ENCODE data around the gene CENPA.
A peak's percentile ranks its signal among the peaks of the same experiment; 100 is the strongest.
"Not testable (repeated sequence)": the region's sequence is repeated elsewhere in the genome, so short reads cannot be mapped to it uniquely, and the experiment has no call there.

The CENPA gene

DNA sequence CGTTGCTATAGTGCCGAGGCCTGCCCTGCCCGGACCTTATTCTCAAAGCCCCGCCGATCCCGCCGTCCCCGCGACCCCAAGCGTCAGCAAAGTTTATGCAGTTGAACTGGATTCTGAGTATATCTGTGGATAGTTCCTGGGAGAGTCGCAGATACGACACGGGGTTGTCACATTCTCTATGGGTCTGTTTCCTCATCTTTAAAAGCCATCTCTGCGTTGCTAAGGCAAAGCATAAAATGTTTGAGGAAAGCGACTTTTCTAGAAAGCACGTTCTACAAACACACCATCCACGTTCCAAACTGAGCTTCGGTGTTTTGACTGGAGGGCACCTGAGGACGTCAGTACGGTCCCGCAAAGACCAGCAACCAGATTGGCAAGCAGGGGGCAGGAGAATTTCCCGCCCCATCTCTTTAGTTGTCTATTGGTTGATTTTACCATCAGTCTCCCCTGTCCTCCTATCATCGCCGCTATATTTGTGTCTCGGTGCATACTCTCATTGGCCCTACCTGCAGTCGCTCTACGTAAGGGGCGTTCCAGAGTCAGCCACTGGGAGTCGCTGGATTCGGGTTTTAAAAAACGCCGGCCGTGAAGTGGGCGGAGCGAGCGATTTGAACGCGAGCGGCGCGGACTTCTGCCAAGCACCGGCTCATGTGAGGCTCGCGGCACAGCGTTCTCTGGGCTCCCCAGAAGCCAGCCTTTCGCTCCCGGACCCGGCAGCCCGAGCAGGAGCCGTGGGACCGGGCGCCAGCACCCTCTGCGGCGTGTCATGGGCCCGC lies at the start of gene CENPA:
Gene CENPA (plus strand): TSS at position 626 of the 776 bp plus-strand sequence. CDS start 141 bp downstream, at position 767.
- peak; percentile 91 to 99 (median 96) for DNase-seq
- intact Hi-C loops (cut with DNase I) = no loop called here

DNA sequence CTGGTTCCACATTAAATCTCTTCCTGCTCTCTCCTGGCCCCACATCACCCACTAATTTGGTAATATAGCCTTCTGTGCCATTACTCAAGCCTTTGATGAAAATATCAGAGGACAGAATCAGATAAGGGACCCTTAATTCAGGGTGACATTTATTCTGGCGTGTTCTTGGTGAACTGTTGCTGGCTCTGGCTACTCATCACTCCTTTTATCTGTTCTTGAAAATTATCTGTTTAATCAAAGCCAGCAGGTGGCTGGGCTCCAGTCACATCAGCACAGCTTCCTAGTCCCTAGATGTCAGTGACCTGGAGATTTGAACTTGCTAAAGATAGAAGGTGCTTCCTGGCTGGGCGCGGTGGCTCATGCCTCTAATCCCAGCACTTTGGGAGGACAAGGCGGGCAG lies 48.6 kb upstream of the CENPA start:
- no peak for DNase-seq
- intact Hi-C loops (cut with DNase I) = no loop called here

DNA sequence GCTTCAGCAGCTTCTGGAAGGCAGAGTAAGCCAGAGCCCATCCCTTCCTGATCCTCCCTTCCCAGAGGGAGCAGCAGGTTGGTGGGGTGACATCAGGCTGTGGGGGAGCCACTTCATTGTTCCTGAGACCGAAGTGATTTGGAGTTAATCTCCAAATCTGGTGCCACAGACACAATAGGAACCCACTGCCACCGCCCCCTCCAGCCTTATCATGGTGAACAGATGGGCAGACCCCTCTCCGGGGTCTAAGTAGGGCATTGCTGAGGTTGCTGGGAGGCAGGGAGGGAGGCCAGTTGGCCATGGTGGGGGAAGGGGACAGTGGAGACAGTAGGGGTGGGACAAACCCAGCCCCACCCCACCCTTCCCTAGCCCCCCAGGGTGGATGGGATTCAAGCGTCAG lies 47.4 kb upstream of the CENPA start:
- intact Hi-C loops (cut with DNase I) = no loop called here
- DNase-seq = no peak

DNA sequence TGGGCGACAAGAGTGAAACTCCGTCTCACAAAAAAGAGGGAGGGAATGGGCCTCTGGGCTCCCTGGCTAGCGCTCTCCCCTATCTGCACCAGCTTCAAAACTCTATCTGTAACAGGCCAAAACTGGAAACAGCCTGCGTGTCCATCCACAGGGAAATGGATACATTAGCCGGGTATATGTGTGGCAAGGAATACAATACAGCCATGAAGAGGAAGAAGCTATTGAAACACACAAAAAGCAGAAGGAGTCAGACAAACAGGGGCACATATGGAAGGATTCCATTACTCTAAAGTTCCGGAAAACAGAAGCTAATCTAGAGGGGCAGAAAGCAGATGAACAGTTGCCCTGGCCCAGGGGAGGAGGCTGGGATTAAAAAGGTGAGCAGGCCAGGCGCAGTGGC lies 46.3 kb upstream of the CENPA start:
- intact Hi-C loops (cut with DNase I) = no loop called here
- DNase-seq = no peak

DNA sequence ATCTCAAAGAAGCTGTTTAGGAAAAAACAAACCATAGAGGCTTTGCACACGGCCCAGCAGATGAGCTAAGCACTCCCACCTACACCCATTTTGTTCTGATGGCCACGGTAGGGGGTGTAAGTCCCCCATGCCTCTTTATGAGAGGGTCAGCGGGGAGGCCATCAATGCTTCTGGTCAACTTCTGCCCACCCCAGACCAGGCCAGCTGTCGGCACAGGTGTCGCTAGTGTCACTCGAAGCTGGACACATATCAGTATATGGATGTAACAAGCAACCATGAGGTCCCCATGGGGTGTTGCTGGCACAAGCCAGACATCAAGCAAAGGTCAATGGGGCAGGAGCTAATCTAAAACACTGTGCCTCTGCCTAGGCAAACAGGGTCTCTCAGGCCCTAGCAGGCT lies 45.5 kb upstream of the CENPA start:
- intact Hi-C loops (cut with DNase I) = no loop called here
- DNase-seq = no peak

DNA sequence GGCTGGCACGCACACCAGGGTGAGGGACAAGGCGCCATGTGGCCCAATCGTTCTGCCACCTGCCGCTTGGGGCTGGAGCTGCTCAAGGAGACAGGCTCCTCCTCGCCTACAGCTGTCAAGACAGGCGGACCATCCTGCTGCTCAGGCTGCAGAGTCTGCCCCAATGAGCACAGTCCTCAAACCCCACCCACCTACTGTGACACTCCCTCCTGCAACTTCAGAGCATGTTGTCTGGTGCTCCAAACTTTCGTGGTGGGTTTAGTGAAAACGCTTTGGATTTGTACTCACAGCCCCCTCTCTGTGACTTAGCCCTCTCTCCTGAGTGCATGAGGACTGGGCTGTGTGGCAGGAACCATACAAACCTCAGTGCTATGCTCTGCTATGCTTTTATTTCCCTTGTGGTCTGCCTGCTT lies 45.0 kb upstream of the CENPA start:
- intact Hi-C loops (cut with DNase I) = no loop called here
- DNase-seq = no peak

DNA sequence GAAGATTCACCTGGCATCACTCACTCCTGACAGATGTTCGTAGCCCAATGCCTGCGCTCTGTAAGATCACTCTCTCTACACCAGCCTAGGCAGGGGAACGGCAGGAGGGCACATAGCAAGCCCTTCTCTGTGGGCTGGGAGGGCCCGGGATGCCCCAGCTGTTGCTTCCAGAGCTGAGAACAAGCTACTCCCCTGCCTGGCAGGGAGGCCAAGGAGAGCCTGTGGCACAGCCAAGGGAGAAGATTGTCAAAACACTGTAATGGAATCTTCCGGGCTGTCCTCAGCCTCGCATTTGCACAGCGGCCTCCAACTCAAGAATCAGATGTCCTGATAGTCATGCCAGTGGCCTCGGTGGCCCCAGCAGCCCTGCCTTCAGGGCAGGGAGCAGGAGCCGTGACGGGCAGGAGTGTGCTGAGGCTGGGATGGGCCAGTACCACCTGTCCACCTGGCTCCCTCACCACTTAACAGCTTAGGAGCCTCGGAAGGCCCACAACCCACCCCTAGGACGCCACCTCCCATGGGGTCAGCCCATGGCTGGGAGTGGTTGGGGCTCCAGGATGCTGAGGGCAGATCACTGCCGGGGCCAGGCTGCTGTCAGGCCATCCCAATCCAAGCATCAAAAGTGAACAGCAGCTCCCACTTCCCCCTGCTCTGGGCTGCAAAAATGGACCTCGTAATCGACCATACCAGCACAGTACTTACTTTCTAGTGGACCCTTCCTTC lies 43.6 kb upstream of the CENPA start:
- no peak for DNase-seq
- intact Hi-C loops (cut with DNase I) = no loop called here

DNA sequence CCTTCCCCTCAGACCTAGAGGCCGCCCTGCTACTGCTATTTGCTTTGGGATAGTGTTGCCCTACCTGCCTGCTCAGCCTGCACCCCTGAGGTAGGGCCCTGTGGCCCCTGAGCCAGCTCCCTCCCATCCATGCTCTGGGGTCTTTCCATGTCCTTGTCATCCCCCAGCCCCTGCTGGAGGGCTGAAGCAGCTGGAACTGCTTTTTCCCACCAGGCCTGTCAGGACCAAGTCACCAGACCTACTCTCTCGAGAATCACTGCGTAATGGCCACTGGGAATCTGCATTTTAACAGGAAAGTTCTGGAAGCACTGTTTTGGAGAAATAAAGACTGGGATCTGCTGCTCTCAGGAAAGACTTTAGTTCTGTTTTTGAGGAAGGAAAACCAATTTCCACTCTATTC lies 42.0 kb upstream of the CENPA start:
- intact Hi-C loops (cut with DNase I) = loop anchor here (2.0 kb wide), 1 partner anchor 139 kb away; no protein-coding TSS in a partner anchor

DNA sequence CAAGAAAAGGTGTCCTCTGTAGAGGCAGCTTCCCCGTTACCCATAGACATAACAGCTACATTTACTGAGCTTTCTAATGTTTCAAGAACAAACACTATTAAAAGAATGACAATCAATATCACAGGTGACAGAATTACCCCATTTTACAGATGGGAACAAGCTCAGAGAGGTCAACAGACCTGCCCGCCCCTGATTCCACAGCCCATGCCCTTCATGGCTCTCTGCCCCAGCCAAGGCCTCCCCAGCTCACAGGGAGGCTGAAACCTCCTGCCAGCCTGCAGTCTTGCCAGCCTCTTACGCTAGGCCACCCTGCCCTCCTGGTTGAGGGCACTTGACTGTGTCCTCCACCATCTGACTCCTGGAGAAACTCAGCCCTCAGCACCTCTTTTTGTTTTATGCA lies 40.9 kb upstream of the CENPA start:
- intact Hi-C loops (cut with DNase I) = loop anchor here (2.0 kb wide), 1 partner anchor 140 kb away; no protein-coding TSS in a partner anchor
- no peak for DNase-seq

More for the DNA sequence above, 42.0 kb upstream of the CENPA start:
- no peak for DNase-seq

DNA sequence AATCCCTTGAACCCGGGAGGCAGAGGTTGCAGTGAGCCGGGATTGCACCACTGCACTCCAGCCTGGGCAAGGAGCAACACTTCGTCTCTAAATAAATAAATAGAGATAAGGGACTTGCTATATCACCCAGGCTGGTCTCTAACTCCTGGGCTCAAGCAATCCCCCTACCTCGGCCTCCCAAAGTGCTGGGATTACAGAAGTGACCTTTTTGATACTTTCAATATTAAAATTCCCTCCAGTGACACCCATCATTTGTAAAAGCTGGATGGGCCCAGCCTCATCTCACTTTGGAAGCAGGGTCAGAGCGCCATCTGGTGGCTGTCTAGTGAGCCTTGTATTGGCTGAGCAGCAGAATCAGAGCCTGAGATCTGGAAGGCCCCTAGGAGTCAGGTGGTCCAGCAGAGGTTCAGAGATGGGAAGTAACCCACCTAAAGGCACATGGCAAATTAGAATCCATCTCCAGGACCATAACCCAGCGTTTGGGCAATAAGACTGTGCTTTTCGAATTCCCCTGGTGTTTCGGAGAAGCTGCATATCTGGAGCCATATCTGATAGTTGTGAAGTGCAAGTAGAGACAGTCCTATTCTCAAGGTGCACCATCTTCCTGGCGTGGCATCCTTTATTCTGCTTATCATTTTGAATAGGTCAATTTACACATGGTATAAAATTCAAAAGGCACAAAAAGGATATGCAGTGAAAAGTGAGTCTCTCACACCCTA lies 40.1 kb upstream of the CENPA start:
- DNase-seq = peak; percentile 67 to 97 (median 91)
- intact Hi-C loops (cut with DNase I) = loop anchor here (2.0 kb wide), 1 partner anchor 141 kb away; no protein-coding TSS in a partner anchor

DNA sequence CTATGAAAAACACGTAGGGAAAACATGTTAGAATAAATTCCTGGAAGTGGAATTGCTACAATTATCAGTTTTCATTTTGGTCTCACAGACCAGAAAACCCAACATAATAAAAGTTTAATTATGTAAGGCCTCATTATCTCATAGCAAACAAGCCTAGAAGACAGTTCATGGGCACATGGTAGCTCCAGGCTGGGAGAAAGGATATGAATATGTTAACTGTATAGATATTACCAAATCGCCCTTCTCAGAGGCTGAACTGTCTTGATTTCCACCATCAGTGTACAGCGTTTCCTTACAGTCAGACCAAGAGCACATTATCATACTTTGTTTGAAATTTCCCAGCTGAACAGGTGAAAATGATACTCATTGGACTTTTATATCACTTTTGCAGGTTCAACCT lies 38.9 kb upstream of the CENPA start:
- no peak for DNase-seq
- intact Hi-C loops (cut with DNase I) = no loop called here

DNA sequence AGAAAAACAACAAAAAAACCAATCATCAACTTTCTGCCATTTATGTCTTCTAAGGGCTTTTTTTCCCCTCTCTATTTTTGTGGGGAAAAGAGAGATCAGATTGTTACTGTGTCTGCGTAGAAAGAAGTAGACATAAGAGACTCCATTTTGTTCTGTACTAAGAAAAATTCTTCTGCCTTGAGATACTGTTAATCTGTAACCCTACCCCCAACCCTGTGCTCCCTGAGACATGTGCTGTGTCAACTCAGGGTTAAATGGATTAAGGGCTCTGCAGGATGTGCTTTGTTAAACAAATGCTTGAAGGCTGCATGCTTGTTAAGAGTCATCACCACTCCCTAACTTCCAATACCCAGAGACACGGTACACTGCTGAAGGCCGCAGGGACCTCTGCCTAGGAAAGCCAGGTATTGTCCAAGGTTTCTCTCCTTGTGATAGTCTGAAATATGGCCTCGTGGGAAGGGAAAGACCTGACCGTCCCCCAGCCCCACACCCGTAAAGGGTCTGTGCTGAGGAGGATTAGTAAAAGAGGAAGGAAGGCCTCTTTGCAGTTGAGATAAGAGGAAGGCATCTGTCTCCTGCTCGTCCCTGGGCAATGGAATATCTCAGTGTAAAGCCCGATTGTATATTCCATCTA lies 36.0 kb upstream of the CENPA start:
- DNase-seq; intact Hi-C loops (cut with DNase I): not testable (repeated sequence)

DNA sequence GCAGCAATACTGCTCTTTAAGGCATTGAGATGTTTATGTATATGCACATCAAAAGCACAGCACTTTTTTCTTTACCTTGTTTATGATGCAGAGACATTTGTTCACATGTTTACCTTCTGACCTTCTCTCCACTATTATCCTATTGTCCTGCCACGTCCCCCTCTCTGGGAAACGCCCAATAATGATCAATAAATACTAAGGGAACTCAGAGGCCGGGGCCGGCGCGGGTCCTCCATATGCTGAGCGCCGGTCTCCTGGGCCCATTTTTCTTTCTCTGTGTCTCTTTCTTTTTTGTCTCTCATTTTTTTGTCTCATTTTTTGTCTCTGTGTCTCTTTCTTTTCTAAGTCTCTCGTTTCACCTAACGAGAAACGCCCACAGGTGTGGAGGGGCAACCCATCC lies 35.4 kb upstream of the CENPA start:
- DNase-seq; intact Hi-C loops (cut with DNase I): not testable (repeated sequence)

DNA sequence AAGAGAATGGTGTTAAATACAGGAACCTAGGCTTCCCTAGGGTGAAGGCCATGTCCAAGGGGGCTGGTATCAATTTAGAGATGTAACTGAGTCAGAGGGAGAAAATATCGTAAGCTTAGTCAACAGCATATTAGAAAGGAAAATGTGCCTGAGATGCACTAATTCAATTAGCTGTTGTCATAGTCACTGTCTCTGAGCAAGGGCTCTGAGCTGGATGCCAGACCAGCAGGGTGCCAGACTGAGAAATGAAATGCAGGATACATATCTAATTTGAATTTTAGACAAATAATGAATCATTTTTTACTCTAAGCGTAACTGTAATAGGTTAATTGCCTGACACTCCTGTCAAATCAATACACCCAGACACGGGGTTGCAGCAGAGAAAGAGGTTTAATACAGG lies 33.2 kb upstream of the CENPA start:
- intact Hi-C loops (cut with DNase I) = no loop called here

DNA sequence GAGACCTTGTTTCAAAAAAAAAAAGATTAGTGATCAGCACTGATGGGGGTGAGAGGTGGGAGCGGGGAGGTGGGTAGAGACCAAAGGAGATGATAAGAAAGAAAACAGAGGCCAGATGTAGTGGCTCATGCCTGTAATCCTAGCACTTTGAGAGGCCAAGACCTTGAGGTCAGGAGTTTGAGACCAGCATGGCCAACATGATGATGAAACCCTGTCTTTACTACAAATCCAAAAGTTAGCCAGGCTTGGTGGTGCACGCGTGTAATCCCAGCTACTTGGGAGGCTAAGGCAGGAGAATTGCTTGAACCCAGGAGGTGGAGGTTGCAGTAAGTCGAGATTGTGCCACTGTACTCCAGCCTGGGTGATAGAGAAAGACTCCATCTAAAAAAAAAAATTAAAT lies 31.3 kb upstream of the CENPA start:
- no peak for DNase-seq
- intact Hi-C loops (cut with DNase I) = no loop called here

More for the DNA sequence above, 33.2 kb upstream of the CENPA start:
- DNase-seq = no peak

DNA sequence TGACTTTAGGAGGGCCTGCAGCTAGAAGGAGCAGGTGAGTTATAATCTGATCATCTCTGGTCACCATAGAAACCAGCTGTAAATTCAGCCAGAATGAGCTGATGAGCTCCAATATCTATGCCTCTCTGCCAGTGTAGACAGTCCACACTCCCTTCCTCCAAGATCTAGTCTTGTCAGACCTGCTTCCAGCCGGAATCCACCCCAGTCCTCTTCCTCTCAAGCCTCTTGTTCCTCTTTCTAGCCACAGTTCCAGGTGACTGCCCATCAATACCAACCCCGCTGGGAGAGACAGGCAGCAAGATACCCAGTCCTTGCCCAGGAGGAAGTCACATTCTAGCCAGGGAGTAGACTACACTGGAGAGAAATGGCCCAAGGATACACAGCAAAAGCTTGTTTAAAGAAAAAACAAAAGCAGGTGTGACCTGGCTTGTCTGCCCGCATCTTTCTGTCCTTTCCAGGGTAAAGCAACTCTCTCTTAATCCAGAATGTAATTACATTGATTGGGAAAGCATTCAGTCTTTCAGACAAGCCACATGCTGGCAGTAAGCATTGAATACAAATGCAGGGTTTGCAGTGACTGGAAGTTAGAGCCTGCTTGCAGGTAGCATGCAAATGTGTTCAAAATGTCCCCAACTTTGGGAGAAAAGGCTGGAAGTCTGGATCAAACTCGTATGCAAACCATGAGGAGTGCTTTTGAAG lies 30.7 kb upstream of the CENPA start:
- intact Hi-C loops (cut with DNase I) = no loop called here
- no peak for DNase-seq

DNA sequence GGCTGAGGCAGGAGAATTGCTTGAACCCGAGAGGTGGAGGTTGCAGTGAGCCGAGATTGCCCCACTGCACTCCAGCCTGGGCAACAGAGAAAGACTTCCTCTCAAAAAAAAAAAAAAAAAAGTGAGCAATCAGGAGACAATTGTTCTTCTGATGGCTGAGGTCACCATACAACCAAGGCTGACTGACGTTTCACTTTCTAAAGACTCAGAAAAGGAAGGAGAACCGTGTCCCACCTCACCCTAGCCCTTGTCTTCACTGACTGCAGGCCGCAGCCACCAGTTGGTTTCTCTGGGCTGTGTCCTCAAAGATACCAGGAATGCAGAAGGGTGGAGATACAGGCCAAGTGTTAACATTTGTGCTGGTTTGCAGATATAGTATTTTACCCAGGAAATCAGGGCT lies 29.5 kb upstream of the CENPA start:
- DNase-seq = no peak
- intact Hi-C loops (cut with DNase I) = no loop called here

DNA sequence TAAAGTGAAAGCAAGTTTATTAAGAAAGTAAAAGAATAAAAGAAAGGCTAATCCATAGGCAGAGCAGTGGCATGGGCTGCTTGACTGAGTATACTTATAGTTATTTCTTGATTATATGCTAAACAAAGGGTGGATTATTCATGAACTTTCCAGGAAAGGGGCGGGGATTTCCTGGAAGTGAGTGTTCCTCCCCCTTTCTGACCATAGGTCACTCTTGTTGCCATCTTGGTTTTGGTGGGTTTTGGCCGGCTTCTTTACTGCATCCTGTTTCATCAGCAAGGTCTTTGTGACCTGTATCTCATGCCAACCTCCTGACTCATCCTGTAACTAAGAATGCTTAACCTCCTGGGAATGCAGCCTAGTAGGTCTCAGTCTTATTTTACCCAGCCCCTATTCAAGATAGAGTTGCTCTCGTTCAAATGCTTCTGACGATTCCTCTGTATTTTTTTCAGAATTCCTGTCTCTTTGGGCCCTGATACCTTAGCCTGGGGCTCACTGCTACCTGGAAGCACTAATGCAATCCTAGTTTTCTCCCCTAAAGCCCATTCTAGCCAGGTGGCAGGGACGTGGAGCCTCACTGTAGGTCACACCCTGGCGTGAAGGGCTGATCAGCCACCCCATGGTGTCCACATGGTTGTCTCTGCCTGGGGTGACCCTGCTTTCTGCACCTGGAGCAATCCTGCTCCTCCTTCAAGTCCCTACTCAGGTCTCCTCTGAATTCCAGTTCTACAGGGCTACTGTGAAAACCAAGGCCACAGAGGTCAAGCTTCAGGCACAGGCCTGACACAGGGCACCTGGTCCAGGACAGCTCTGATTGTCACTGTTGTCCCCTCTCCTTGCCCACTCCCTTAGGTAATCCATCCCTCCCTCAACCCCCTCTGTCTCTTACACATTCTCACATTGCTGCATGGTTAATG lies 27.7 kb upstream of the CENPA start:
- intact Hi-C loops (cut with DNase I) = no loop called here
- DNase-seq = no peak

Data from head of caudate nucleus (tissue), 42 donors.